H1 (cell line): ENCODE results near the gene UBAP1. TPM values are rescaled to one million over a fixed set of nuclear protein-coding genes. Genes with fewer than 3 reads are reported as not detected.

Source experiments
- ATF3 ChIP-seq: IDR thresholded peaks from 2 replicates; pipeline ENCODE4 v1.6.1; 2011; ENCODE audit warnings: low read depth, mild to moderate bottlenecking, low read length; ENCODE audit not compliant: insufficient read depth
- BRCA1 ChIP-seq: IDR thresholded peaks from 2 replicates; pipeline ENCODE4 v1.6.1; 2012; ENCODE audit warnings: low read depth, low read length, improper control_type of control experiment
- CHD1 ChIP-seq: IDR thresholded peaks from 2 replicates; pipeline ENCODE4 v1.6.1; 2012; ENCODE audit warnings: low read depth, low read length, improper control_type of control experiment
- EZH2 ChIP-seq: fragments of 200-600 bp; sonication (generic); IDR thresholded peaks from 2 replicates; pipeline ENCODE4 v1.7.1; 2012; ENCODE audit warnings: low read depth, mild to moderate bottlenecking, moderate library complexity, low read length, inconsistent platforms; ENCODE audit not compliant: severe bottlenecking
- MAFK ChIP-seq: IDR thresholded peaks from 2 replicates; pipeline ENCODE4 v1.6.1; 2012; ENCODE audit warnings: low read depth, mild to moderate bottlenecking, improper control_type of control experiment, low read length
- NRF1 ChIP-seq: IDR thresholded peaks from 2 replicates; pipeline ENCODE4 v1.6.1; 2011; ENCODE audit warnings: mild to moderate bottlenecking, low read depth, low read length, improper control_type of control experiment
- POLR2A ChIP-seq, 2 experiments: IDR thresholded peaks; 1 replicate in 1 of 2; 2 replicates in 1 of 2; pipeline ENCODE4 v1.6.1; 2011; ENCODE audit warnings: low read depth in 2 of 2, low read length in 2 of 2, mild to moderate bottlenecking in 2 of 2; ENCODE audit errors: control extremely low read depth in 1 of 2
- RBBP5 ChIP-seq: IDR thresholded peaks from 2 replicates; pipeline ENCODE4 v1.7.1; 2012; ENCODE audit warnings: low read depth, mild to moderate bottlenecking, inconsistent platforms, low read length, moderate library complexity, borderline replicate concordance
- SIN3A ChIP-seq, 2 experiments: IDR thresholded peaks in 1 of 2; conservative IDR thresholded peaks in 1 of 2; 2 replicates each; pipeline ENCODE4 v1.6.1; 2011 to 2012; ENCODE audit warnings: low read length in 2 of 2, improper control_type of control experiment in 1 of 2, low read depth in 1 of 2, mild to moderate bottlenecking in 1 of 2
- SIX5 ChIP-seq: IDR thresholded peaks from 2 replicates; pipeline ENCODE4 v1.6.1; 2011; ENCODE audit warnings: mild to moderate bottlenecking, low read depth, low read length
- polyA plus RNA-seq, 7 experiments: library from polyadenylated mRNA; depleted of rRNA in 3 of 7; stranded (reverse) in 5 of 7; unstranded in 2 of 7; fragments of >200 nt in 5 of 7; fragments of 200-250 nt in 2 of 7; gene quantifications; 1 replicate in 5 of 7; 2 replicates in 1 of 7; 4 replicates in 1 of 7; pipeline versions ENCODE4 v1.2.1 to v1.2.3, GENCODE V29; 2011 to 2013; ENCODE audit warnings: missing spikeins in 2 of 7, mixed read lengths in 2 of 7
- total RNA-seq: library from RNA; stranded (reverse); fragmentation: NEBNext Ultra II Directional; extraction: Animal tissue kit (Norgen Biotek cat#: 25700); gene quantifications from 2 replicates; pipeline ENCODE4 v1.2.1, GENCODE V29; 2021
- TF ChIP-seq, protein P1 (sequence below): fragments of 300-600 bp; sonication (generic); IDR thresholded peaks from 2 replicates; pipeline ENCODE4 v1.7.1; 2012; ENCODE audit warnings: low read length, moderate library complexity, mild to moderate bottlenecking, inconsistent platforms; ENCODE audit not compliant: insufficient replicate concordance
- TF ChIP-seq, protein P2 (sequence below): IDR thresholded peaks from 2 replicates; pipeline ENCODE4 v1.6.1; 2012; ENCODE audit warnings: inconsistent platforms

Gene UBAP1
- total and polyA plus RNA-seq, 2 of the 8 experiments (the other 6 are each of a cell fraction or from before 2014, with no cell fraction given), result 31.3 to 31.4 TPM

- TF ChIP-seq, protein P1, sequence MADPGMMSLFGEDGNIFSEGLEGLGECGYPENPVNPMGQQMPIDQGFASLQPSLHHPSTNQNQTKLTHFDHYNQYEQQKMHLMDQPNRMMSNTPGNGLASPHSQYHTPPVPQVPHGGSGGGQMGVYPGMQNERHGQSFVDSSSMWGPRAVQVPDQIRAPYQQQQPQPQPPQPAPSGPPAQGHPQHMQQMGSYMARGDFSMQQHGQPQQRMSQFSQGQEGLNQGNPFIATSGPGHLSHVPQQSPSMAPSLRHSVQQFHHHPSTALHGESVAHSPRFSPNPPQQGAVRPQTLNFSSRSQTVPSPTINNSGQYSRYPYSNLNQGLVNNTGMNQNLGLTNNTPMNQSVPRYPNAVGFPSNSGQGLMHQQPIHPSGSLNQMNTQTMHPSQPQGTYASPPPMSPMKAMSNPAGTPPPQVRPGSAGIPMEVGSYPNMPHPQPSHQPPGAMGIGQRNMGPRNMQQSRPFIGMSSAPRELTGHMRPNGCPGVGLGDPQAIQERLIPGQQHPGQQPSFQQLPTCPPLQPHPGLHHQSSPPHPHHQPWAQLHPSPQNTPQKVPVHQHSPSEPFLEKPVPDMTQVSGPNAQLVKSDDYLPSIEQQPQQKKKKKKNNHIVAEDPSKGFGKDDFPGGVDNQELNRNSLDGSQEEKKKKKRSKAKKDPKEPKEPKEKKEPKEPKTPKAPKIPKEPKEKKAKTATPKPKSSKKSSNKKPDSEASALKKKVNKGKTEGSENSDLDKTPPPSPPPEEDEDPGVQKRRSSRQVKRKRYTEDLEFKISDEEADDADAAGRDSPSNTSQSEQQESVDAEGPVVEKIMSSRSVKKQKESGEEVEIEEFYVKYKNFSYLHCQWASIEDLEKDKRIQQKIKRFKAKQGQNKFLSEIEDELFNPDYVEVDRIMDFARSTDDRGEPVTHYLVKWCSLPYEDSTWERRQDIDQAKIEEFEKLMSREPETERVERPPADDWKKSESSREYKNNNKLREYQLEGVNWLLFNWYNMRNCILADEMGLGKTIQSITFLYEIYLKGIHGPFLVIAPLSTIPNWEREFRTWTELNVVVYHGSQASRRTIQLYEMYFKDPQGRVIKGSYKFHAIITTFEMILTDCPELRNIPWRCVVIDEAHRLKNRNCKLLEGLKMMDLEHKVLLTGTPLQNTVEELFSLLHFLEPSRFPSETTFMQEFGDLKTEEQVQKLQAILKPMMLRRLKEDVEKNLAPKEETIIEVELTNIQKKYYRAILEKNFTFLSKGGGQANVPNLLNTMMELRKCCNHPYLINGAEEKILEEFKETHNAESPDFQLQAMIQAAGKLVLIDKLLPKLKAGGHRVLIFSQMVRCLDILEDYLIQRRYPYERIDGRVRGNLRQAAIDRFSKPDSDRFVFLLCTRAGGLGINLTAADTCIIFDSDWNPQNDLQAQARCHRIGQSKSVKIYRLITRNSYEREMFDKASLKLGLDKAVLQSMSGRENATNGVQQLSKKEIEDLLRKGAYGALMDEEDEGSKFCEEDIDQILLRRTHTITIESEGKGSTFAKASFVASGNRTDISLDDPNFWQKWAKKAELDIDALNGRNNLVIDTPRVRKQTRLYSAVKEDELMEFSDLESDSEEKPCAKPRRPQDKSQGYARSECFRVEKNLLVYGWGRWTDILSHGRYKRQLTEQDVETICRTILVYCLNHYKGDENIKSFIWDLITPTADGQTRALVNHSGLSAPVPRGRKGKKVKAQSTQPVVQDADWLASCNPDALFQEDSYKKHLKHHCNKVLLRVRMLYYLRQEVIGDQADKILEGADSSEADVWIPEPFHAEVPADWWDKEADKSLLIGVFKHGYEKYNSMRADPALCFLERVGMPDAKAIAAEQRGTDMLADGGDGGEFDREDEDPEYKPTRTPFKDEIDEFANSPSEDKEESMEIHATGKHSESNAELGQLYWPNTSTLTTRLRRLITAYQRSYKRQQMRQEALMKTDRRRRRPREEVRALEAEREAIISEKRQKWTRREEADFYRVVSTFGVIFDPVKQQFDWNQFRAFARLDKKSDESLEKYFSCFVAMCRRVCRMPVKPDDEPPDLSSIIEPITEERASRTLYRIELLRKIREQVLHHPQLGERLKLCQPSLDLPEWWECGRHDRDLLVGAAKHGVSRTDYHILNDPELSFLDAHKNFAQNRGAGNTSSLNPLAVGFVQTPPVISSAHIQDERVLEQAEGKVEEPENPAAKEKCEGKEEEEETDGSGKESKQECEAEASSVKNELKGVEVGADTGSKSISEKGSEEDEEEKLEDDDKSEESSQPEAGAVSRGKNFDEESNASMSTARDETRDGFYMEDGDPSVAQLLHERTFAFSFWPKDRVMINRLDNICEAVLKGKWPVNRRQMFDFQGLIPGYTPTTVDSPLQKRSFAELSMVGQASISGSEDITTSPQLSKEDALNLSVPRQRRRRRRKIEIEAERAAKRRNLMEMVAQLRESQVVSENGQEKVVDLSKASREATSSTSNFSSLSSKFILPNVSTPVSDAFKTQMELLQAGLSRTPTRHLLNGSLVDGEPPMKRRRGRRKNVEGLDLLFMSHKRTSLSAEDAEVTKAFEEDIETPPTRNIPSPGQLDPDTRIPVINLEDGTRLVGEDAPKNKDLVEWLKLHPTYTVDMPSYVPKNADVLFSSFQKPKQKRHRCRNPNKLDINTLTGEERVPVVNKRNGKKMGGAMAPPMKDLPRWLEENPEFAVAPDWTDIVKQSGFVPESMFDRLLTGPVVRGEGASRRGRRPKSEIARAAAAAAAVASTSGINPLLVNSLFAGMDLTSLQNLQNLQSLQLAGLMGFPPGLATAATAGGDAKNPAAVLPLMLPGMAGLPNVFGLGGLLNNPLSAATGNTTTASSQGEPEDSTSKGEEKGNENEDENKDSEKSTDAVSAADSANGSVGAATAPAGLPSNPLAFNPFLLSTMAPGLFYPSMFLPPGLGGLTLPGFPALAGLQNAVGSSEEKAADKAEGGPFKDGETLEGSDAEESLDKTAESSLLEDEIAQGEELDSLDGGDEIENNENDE, result no peak
- no peak for TF ChIP-seq SIN3A (conservative IDR thresholded peaks at IDR 0.05 in 1 of 2, IDR thresholded peaks at IDR 0.05 in 1 of 2; ENCODE audit: low read depth in 1 of 2, low read length in 2 of 2)
- no peak for TF ChIP-seq SIX5
- no peak for TF ChIP-seq MAFK
- no peak for TF ChIP-seq CHD1
- TF ChIP-seq, protein P2, sequence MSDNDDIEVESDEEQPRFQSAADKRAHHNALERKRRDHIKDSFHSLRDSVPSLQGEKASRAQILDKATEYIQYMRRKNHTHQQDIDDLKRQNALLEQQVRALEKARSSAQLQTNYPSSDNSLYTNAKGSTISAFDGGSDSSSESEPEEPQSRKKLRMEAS, result no peak
- no peak for TF ChIP-seq BRCA1
- no peak for TF ChIP-seq POLR2A (IDR thresholded peaks at IDR 0.05; ENCODE audit: control extremely low read depth in 1 of 2, low read depth in 2 of 2, low read length in 2 of 2)
- TF ChIP-seq EZH2, result no peak
- TF ChIP-seq ATF3, result no peak
- TF ChIP-seq NRF1, result no peak
- no peak for TF ChIP-seq RBBP5
Measured at GRCh38 chr9:34237836-34238235, 59.0 kb downstream of the UBAP1 start (continued).
